Fibroblast of skin of left quadriceps (primary cell): ENCODE results near the gene INPP4A.

Source experiments
- DNase-seq, 2 experiments: peaks; one replicate each; pipeline ENCODE4 v3.0.0-alpha.2; 2013; ENCODE audit warnings: low read depth in 2 of 2

INPP4A gene

DNA sequence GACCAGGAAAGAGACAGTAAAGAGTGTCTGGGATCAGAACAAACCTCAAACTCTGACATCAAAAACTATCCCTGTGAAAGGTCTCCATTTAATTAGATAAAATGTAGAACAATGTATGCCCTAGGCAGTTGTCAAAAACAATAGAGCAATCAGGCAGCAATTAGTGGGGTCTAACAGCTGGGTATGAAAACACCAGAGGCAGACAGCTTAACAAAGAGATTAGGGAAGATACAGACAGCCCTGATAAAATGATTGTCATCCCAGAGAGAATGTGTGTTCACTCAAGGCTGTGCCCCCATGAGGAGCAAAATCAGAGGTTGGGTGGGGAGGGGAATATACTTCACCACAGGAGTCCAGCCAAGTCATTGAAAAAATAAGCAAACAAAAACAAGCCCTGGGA lies 50.0 kb downstream of the INPP4A start:
- no peak for DNase-seq

DNA sequence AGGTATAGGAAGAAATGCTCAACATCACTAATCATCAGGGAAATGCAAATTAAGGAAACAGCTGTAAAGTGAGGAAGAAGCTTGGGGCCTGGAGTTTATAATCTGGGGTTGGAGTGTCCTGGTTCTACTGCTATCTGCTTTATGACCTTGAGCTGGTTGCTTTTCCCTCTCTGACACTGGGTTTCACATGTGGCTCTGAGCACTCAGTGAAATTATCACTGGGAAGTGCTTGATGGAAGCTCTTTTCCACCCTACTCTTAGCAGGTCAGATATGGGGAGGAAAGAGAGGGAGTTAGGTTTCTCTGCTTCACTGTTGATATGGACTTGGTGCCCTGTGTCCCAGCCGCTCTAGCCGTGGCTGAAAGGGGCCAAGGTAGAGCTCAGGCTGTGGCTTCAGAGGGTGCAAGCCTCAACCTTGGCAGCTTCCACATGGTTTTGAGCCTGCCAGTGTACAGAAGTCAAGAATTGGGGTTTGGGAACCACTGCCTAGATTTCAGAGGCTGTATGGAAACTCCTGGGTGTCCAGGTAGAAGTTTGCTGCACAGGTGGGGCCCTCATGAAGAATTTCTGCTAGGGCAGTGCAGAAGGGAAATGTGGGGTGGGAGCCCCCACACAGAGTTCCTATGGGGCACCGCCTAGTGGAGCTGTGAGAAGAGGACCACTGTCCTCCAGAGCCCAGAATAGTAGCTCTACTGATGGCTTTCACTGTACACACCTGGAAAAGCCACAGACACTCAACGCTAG lies 52.3 kb downstream of the INPP4A start:
- no peak for DNase-seq

DNA sequence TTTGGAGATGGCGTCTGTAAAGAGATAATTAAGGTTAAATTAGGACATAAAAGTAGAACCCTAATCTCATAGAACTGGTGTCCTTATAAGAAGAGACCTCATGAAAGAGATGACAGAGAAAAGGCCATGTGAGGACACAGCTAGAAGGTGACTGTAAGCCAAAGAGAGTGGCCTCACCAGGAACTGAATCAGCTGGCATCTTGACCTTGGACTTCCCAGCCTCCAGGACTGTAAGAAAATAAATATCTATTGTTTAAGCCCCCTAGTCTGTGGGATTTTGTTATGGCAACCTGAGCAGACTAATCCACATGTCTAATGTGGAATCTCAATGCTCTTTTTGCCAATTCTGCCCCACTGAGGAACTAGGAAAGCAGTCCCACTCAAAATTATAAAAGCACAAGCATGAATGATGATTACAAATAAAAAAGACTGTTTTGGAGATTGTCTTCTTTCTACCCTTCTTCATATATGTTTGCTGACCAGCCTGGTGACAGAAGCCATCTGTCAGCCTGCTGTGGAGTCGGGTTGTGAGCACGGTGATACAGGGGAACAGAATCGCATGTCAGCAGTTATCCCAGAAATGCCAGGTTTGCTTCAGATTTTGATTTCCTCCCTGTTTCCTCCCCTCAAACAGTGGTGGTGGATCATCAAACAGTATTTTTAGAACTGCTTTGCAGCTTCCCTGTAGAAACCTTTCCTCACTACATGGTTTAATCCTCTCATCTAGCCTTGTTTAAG lies 54.2 kb downstream of the INPP4A start:
- no peak for DNase-seq

DNA sequence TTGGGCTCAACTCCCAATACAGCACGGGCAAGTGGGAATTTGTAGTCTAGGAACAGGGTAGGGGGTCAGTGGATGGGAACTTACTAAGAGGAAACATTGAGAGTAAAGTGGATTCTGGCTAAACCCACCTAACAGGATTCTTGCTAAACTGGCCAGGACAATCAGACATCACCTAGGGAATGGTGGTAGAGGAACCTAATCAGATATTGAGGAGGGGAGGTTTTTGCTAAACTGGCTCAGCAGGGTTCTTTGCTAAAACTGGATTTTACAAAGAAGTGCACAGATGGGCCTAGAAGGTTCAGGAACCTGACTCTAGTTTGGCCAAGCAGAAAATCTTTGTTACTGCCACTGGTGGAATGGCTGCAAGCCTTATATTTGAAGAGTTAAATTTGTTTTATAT lies 55.9 kb downstream of the INPP4A start:
- no peak for DNase-seq

DNA sequence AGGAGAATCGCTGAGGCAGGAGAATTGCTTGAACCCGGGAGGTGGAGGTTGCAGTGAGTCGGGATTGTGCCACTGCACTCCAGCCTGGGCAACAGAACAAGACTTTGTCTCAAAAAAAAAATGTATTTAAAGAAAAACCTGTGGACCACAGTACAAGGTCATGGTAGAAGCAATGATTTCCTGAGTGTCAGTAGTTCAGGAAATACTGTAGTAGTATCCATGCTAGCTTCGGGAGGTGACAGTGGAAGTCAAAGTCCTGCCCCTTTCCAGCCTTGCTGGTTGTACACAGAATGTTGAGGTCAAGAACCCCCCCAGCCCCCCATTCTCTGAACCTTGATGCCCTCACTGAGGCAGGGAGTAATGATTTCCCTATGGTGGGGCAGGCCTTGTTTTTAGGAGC lies 56.6 kb downstream of the INPP4A start:
- DNase-seq = no peak

DNA sequence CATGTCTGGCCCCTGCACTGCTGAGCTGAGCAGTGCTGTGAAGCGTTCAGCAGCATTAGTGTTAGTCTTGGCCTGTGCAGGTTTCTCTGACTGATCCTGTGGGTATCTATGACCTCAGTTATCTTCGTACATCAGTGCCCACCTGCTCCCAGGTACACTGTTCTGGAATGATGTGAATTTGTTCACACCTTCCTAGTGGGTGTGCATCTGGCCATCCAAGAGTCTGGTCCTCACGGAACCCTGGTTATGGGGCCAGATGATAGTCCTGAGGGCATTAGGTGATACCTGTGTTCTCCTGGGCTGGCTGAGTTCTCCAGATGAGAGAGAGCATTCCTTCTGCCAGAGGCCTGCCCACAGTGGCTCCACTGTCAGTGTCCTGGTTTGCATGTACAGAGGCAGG lies 57.2 kb downstream of the INPP4A start:
- DNase-seq = no peak

DNA sequence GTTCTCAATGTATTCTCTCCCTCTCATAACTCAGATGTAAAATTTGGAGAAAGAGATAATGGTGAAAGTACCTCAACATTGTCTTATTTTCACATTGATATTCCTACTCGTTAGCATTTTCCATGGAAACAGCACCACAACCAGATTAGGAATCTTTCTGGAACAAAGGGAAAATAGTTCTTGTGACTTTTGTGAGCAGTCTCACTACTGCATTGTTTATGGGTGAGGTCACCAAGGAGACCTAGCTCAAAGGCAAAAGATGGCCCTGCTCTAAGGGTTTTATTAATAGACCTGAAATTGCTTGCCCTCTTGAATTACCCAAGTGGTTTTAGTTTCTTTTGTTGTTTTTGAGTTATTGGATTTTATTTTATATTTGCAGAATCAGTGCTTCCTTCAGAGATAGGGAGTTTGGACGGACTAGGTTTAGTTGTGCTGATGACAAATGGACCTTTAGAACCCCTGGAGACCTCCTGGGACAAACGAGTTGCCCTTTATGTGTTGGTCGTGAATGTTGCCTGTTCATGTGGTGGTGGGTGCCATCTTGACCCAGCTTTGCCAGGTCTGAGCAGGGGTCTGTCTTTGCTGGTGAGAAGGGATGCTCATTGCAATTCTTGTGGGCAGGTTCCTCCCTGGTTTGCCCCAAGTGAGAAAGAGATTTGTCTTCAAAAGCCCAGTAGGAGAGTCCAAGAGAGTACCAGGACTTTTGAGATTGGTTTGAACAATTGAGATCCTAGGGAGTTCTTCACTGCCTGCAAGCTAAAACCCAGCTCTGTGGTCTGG lies 58.1 kb downstream of the INPP4A start:
- DNase-seq = no peak

DNA sequence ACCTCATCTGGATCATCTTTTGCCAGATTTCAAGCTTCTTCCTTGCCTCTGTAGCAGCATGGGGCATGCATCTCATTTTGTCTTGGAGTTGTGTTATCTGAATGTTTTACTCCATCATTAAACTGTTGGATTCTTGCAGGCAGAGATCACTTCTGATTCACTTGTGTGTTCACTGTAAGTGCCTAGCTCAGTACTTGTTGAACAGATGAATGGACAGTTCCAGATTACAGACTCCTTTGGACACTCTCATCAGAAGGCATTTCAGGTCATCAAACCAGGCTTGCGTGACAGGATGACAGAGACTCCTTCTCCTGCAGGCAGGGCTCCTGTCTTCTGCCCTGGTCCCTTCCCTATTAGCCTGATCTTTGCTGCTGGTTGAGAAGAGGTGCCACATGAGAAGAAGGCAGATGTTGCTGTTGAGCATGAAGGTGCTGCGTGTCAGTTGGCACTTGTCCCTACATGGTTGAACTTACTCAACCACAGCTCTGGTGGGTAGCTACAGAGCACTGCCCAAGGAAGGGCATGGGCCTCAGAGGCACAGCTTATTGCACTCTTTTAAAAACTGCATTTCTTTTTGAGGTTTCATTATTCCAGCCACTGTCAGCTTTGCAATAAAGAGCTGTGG lies 58.9 kb downstream of the INPP4A start:
- DNase-seq = no peak

DNA sequence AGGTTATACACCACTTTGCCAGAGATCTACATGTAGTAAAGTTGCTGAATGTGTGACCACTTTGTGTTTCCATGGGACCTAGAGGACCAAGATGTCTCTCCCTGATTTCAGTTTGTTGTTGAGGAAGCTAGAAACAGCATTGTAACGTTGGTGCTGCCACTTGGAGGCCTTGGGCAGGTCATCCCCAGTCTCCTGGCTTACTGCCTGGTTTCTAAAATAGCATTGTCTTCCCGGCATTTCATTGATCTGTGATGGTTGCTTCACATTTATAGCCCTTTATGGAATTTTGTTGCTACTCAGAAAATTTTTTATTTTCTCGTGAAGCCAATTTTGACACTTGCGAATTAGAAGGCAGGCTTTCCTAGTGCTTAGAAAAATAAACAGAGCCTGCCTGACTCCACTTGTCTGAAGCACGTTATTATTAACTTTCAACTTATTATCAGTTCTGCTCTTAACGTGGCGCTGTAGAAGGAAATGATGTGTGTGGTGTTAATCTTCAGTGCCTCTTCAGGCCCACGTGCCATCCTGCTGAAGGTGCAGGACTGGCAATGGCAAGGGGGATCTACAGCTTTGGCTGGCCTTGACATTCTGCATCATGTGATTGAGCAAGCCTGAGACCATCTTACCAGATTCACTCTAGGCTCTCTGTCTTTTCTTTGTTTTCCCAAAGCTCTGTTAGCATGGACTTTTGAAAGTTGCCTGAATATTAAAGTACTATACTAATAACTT lies 59.9 kb downstream of the INPP4A start:
- DNase-seq = no peak

DNA sequence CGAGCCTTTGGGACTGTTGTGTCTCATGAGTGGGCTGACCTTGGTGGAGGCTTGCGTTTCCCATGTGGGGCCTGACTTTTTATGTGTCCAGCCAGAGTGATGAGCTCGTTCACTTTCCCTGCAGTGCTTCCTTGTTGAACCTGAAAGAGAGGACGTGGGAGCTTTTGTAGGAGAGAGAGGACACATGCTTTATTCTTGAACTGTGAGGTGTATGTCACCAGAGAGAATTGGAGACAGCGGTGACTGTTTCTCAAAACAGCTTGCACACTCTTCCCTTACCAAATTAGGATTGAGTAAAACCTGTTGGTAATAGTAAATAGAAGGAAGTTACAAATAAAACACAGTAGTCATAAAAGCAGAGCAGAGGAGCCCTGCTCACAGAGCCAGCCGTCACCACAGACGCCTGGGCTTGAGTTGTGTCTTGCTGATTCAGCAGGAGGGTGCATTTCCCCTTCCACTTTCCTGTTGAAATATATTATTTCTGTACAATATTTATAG lies 60.7 kb downstream of the INPP4A start:
- no peak for DNase-seq

DNA sequence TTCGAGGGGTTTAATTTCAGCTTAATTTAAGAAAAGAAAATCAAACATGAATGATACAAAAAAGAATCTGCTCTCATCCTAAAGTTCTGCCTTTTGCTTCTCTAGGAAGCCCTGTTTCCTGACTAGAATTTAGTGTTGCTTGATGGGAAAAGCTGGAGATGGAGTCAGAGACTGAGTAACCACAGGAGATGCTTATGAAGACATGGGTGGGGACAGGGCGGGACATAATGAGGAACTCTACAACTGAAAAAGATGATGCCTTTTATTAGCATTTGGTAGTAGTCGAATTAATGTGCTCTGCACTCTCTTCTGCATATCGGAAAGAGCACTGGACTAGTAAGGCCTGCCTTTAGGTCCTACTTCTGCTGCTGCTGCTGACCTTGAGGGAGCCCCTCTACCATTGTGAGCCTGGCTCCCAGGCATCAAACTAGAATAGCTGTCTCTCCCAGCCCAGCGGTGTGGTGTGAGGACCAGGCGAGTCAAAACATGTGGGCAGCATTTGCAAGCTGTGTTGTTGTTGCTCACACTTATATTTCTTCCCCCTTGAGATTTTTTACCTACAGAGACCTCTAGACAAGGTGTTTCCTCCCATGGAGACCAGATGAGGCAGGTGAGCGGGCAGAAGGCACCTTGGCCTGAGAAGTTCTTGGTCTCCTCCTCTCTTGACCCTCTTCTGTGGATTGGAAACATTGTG lies 61.5 kb downstream of the INPP4A start:
- no peak for DNase-seq

DNA sequence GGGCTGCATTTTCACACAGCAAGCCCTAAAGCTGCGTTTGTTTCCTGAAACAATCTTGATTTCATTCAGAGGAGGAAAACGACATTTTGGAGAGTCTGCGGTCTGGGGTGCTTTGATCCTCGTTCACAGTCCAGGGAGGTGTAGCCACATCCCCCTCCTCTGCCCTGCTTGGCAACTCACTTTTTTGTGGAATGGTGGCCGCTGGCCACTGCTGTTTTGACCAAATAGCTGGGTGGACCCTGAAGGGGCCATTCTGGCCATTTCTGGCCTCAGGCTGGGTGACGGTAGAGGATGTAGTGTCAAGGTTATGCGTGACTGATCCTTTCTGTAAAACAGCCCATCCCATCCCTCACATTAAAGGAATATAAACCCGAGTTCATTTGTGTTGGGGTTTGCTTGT lies 62.2 kb downstream of the INPP4A start:
- no peak for DNase-seq

DNA sequence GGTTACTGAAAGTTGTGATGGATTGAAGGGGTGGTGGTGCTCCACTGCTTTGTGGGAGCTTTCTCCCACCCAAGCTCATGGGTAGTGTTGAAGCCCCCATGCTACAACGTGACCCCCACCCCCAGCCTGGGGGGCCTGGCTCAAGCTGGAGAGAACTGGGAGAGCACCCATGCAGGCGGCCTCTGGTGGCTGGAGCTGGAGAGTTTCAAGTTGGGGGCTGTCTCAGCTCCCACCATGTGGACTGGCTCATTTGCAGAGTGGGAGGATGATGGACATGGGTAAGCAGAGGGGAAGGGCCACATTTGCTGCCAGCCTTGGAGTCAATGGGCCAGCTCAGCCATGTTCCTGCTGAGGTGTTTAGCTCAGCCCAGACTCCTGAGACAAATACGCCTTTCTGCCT lies 62.8 kb downstream of the INPP4A start:
- DNase-seq = no peak

DNA sequence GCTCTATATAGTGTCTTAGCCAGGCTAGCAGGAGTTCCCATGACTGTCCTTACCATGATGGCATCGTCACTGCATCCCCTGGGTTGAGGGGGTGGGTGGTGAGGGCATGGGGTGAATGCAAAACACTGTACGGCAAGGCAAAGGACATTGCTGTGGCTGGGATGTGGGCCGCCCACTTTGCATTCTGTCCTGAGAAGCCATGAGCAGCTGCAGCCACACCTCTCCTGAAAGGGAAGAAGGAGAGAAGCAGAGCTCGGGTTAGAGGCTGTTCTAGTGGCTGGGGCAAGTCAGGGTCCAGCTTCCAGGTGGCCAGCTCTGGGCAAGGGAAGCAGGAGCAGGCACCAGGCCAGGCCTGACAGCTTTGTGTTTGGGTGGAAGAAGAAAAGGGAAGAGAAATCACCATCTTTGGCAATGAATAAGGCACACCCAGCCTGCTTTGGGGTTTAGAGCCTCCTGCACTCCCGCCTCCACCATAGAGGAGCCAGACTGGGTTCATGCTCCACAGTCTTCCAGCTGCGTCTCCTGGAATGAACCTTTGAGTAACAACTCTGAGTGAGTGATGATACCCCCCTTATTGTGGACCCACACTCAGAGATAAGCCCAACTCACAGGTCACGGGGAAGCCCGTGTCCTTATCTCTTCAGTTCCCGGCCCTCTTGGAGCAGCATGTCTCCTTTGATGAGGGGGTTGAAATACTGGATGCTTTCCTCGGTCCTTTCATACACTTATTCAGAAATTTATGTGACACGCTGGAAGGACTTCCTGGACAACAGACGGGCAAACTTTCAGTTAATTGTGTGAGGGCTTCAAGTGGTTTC lies 63.4 kb downstream of the INPP4A start:
- DNase-seq = no peak

DNA sequence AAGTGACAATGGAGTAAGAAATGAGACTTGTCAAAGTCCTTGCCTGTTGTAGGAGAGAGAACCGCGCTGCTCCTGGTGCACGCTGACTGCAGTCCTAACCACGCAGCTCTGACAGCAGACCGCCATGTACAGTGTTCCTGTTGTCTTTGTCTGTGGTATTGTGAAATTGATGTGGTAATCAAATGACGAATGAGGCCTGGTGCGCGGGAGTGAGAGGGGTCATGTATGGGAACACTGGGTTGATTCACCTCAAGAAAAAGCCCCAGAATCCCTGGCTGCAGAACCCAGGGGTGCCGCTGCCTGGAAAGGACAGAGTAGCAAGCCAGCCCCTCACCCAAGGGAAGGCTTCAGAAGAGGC lies 64.0 kb downstream of the INPP4A start:
- DNase-seq = no peak

DNA sequence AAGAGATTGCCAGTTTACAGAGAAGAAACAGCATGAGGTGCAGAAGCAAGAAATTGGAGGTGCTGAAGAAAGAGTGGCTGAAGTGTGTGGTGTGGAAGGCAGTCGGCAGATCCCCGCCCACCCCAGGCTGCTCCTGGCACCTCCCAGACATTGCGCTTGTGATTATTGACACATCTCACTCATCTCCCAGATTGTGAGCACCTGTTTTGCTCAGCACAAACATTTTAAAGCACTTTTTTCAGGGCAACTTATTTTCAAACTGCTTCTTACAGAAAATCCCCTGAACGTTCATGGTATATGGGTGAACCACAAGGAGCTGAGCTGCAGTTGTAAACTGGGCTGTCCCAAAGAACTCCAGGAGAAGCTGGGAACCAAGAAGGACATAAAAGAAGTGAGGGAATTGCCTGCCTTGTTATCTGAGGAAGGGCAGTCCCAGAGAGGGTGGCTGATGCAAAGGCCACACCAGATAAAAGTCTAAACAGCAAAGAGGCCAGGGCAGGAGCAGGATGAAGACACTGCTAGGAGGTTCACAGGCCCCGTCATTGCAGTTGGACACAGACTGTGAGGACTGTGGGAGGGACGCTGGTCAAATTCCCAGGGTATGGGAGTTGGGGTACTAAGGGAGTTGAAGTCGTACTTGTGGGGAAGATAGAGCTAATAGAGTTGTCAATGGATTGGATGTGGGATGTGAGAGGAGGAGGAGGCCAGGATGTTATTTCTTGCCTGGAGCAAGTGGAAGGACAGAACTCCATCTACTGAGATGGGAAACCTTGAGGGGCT lies 65.1 kb downstream of the INPP4A start:
- no peak for DNase-seq

DNA sequence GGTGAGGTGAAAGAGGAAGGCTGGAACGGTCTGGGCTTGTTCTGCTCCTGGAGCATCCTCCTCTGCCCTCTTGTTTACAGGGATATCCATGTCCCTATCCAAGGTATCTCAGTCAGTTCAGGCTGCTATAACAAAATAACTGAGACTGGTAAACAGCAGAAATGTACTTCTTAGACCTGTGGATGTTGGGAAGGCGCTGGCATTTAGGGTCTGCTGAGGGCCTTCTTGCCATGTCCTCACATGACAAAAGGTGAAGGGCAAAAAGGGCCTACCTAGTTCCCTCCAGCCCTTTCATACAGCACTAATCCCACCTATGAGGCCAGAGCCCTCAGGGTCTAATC lies 65.6 kb downstream of the INPP4A start:
- no peak for DNase-seq

DNA sequence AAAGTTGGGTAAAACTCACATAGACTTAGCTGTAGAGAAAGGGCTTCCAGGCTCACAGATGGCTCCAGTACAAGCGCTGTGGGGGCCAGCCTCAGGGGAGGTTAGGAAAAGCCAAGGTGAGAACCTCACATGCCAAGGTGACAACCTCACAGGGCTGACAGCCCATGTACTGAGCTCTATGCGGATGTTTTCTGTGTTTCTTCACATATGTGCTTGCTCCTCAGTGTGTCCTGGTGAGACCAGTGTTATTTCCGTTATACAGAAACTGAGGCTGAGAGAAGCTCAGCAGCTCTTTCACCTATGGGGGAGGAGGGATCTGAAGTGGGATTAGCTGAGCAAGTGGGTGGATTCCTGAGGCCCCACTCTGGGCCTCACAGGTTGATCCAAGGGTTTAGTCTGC lies 67.3 kb downstream of the INPP4A start:
- no peak for DNase-seq

DNA sequence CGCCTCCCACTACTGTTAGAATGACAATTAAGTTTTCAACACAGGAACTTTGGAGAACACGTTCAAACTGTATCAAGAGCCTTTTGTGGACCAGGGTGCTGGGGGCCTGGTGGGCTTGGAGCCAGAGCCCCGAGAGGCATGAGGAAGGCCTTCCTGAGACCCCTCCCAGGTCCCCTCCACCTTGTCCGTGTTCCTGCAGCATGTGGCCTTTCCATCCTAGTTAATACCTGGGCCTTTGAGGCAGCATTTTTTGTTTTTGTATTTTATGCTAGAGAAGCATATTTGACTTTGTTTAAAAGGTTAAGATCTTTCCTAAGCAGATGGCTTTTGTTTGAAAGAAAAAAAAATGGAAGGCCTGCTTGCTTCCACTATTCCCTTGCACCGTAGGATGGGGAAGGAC lies 68.0 kb downstream of the INPP4A start:
- no peak for DNase-seq
